Endothelial cell of umbilical vein (primary cell): ENCODE measurements around the gene DDX42. TPM values are rescaled to one million over a fixed set of nuclear protein-coding genes. Genes with fewer than 3 reads are reported as not detected.

Experiments used
- polyA plus RNA-seq, 4 experiments: library from polyadenylated mRNA; depleted of rRNA in 3 of 4; stranded (reverse) in 3 of 4; unstranded in 1 of 4; fragments of >200 nt; gene quantifications; 2 replicates each; pipeline versions ENCODE4 v1.2.1 to v1.2.3, GENCODE V29; 2011 to 2012; ENCODE audit warnings: missing spikeins in 1 of 4
- total RNA-seq: library from RNA; stranded (reverse); gene quantifications from 2 replicates; pipeline ENCODE4 v1.2.3, GENCODE V29; 2021

DDX42 gene
- total and polyA plus RNA-seq, 2 donors (not counting 3 experiments of a cell fraction or from before 2014, with no cell fraction given), result 48.1 to 124 TPM

Other genes starting within 250 kb of the DDX42 start
- 89.6 and 100 TPM in 2 replicates for gene DCAF7, start 223.7 kb upstream of the DDX42 start, total RNA-seq
- gene DCAF7, start 223.7 kb upstream of the DDX42 start, polyA plus RNA-seq, result 82.8 and 88.2 TPM in 2 replicates
- 26.1 and 31.7 TPM in 2 replicates for gene TACO1, start 173.3 kb upstream of the DDX42 start, total RNA-seq
- gene TACO1, start 173.3 kb upstream of the DDX42 start, polyA plus RNA-seq, result 23.9 and 24.7 TPM in 2 replicates
- 81.0 and 91.4 TPM in 2 replicates for gene MAP3K3, start 151.8 kb upstream of the DDX42 start, total RNA-seq
- gene MAP3K3, start 151.8 kb upstream of the DDX42 start, polyA plus RNA-seq, result 47.4 and 56.6 TPM in 2 replicates
- 69.0 TPM in 2 replicates for gene LIMD2, start 74.0 kb upstream of the DDX42 start, total RNA-seq
- gene LIMD2, start 74.0 kb upstream of the DDX42 start, polyA plus RNA-seq, result 83.9 and 99.9 TPM in 2 replicates
- gene STRADA, start 32.4 kb upstream of the DDX42 start, total RNA-seq, result 47.0 and 49.6 TPM in 2 replicates
- gene STRADA, start 32.4 kb upstream of the DDX42 start, polyA plus RNA-seq, result 53.6 and 55.1 TPM in 2 replicates
- gene CCDC47, start 573 bp upstream of the DDX42 start, total RNA-seq, result 73.9 and 76.5 TPM in 2 replicates
- 13.7 and 21.7 TPM in 2 replicates for gene CCDC47, start 573 bp upstream of the DDX42 start, polyA plus RNA-seq
- gene PSMC5, start 53.3 kb downstream of the DDX42 start, total RNA-seq, result 179 TPM in 2 replicates
- 170 and 236 TPM in 2 replicates for gene PSMC5, start 53.3 kb downstream of the DDX42 start, polyA plus RNA-seq
- 50.2 and 60.2 TPM in 2 replicates for gene FTSJ3, start 53.5 kb downstream of the DDX42 start, total RNA-seq
- gene FTSJ3, start 53.5 kb downstream of the DDX42 start, polyA plus RNA-seq, result 27.3 and 42.1 TPM in 2 replicates
- 50.3 and 51.2 TPM in 2 replicates for gene SMARCD2, start 68.5 kb downstream of the DDX42 start, total RNA-seq
- gene SMARCD2, start 68.5 kb downstream of the DDX42 start, polyA plus RNA-seq, result 55.7 and 62.8 TPM in 2 replicates
- gene CSH2, start 99.5 kb downstream of the DDX42 start, total RNA-seq, result not detected in 2 replicates
- gene CSH2, start 99.5 kb downstream of the DDX42 start, polyA plus RNA-seq, result not detected in 2 replicates
- not detected in 2 replicates for gene GH2, start 107.8 kb downstream of the DDX42 start, total RNA-seq
- not detected in 2 replicates for gene GH2, start 107.8 kb downstream of the DDX42 start, polyA plus RNA-seq
- gene CSH1, start 122.4 kb downstream of the DDX42 start, total RNA-seq, result not detected in 2 replicates
- gene CSH1, start 122.4 kb downstream of the DDX42 start, polyA plus RNA-seq, result not detected in 2 replicates
- gene CSHL1, start 137.1 kb downstream of the DDX42 start, total RNA-seq, result not detected in 2 replicates
- not detected in 2 replicates for gene CSHL1, start 137.1 kb downstream of the DDX42 start, polyA plus RNA-seq
- not detected in 2 replicates for gene GH1, start 144.7 kb downstream of the DDX42 start, total RNA-seq
- gene GH1, start 144.7 kb downstream of the DDX42 start, polyA plus RNA-seq, result not detected in 2 replicates
- 0.60 and 2.1 TPM in 2 replicates for gene CD79B, start 158.2 kb downstream of the DDX42 start, total RNA-seq
- gene CD79B, start 158.2 kb downstream of the DDX42 start, polyA plus RNA-seq, result 2.2 and 3.9 TPM in 2 replicates
- 0.40 TPM in 1 of 2 replicates, not detected in the other for gene SCN4A, start 198.7 kb downstream of the DDX42 start, total RNA-seq
- gene SCN4A, start 198.7 kb downstream of the DDX42 start, polyA plus RNA-seq, result 0.01 and 0.02 TPM in 2 replicates
- gene PRR29, start 224.2 kb downstream of the DDX42 start, total RNA-seq, result 0.78 and 1.2 TPM in 2 replicates
- 0.39 and 0.60 TPM in 2 replicates for gene PRR29, start 224.2 kb downstream of the DDX42 start, polyA plus RNA-seq
- gene ICAM2, start 246.5 kb downstream of the DDX42 start, total RNA-seq, result 514 and 586 TPM in 2 replicates
- 2,377 and 2,759 TPM in 2 replicates for gene ICAM2, start 246.5 kb downstream of the DDX42 start, polyA plus RNA-seq